Neuronal stem cell (in vitro differentiated cells): ENCODE data around the gene FOXF2.

Experiments
- DNase-seq: peaks from one replicate; pipeline ENCODE4 v3.0.0-alpha.2; 2013; ENCODE audit warnings: low spot score
- H2AFZ ChIP-seq: one replicate; pipeline ENCODE4 v1.6.1; 2013; ENCODE audit warnings: mild to moderate bottlenecking, low read length, inconsistent platforms
- H2AK5ac ChIP-seq: 2 replicates; pipeline ENCODE4 v1.6.1; 2013; ENCODE audit warnings: low read depth, mild to moderate bottlenecking, inconsistent platforms, low read length, moderate library complexity, mixed read lengths
- H2BK120ac ChIP-seq: 2 replicates; pipeline ENCODE4 v1.6.1; 2013; ENCODE audit warnings: low read depth, mild to moderate bottlenecking, inconsistent platforms, low read length, moderate library complexity, mixed read lengths
- H2BK12ac ChIP-seq: one replicate; pipeline ENCODE4 v1.6.1; 2013; ENCODE audit warnings: low read length, inconsistent platforms
- H2BK15ac ChIP-seq: 2 replicates; pipeline ENCODE4 v1.6.1; 2013; ENCODE audit warnings: mild to moderate bottlenecking, low read length, inconsistent platforms, mixed read lengths
- H2BK5ac ChIP-seq: one replicate; pipeline ENCODE4 v1.6.1; 2013; ENCODE audit warnings: inconsistent platforms, mild to moderate bottlenecking, low read length, moderate library complexity
- H3K14ac ChIP-seq: one replicate; pipeline ENCODE4 v1.6.1; 2013; ENCODE audit warnings: low read length, inconsistent platforms
- H3K18ac ChIP-seq: 2 replicates; pipeline ENCODE4 v1.6.1; 2013; ENCODE audit warnings: low read length, inconsistent platforms
- H3K23ac ChIP-seq: 2 replicates; pipeline ENCODE4 v1.6.1; 2013; ENCODE audit warnings: low read depth, mild to moderate bottlenecking, mixed read lengths, low read length, inconsistent platforms; ENCODE audit not compliant: poor library complexity
- H3K27ac ChIP-seq: replicated peaks from 3 replicates; pipeline ENCODE4 v1.5.1; 2013; ENCODE audit warnings: low read length, inconsistent platforms
- H3K27me3 ChIP-seq, 3 experiments: 2 replicates each; pipeline ENCODE4 v1.6.1; 2013; ENCODE audit warnings: low read length in 3 of 3, mild to moderate bottlenecking in 2 of 3, inconsistent platforms in 1 of 3, low read depth in 1 of 3, mixed read lengths in 1 of 3, moderate library complexity in 1 of 3; ENCODE audit not compliant: control insufficient read depth in 3 of 3, insufficient read depth in 3 of 3
- H3K36me3 ChIP-seq, 2 donors: replicated peaks in 1 of 2; 2 replicates each; pipeline ENCODE4 v1.6.1; 2013; ENCODE audit warnings: low read length in 2 of 2; ENCODE audit not compliant: control insufficient read depth in 2 of 2, insufficient read depth in 2 of 2
- H3K4ac ChIP-seq: 2 replicates; pipeline ENCODE4 v1.6.1; 2013; ENCODE audit warnings: inconsistent platforms, mild to moderate bottlenecking, low read length, moderate library complexity
- H3K4me1 ChIP-seq, 2 donors: 1 replicate in 1 of 2; 2 replicates in 1 of 2; pipeline ENCODE4 v1.6.1; 2013; ENCODE audit warnings: low read length in 2 of 2, low read depth in 1 of 2; ENCODE audit not compliant: control insufficient read depth in 2 of 2, insufficient read depth in 1 of 2
- H3K4me2 ChIP-seq: one replicate; pipeline ENCODE4 v1.6.1; 2013; ENCODE audit warnings: mild to moderate bottlenecking, low read length, inconsistent platforms; ENCODE audit not compliant: insufficient read depth, poor library complexity, severe bottlenecking
- H3K4me3 ChIP-seq, 2 donors: 2 replicates each; pipeline ENCODE4 v1.5.1; 2013; ENCODE audit warnings: low read length in 2 of 2, mild to moderate bottlenecking in 2 of 2, inconsistent platforms in 1 of 2, moderate library complexity in 1 of 2
- H3K79me1 ChIP-seq: one replicate; pipeline ENCODE4 v1.6.1; 2013; ENCODE audit warnings: low read depth, mild to moderate bottlenecking, inconsistent platforms, low read length, moderate library complexity
- H3K9ac ChIP-seq: one replicate; pipeline ENCODE4 v1.6.1; 2013; ENCODE audit warnings: mild to moderate bottlenecking, low read depth, low read length, inconsistent platforms; ENCODE audit not compliant: poor library complexity
- H3K9me3 ChIP-seq, 2 donors: replicated peaks in 1 of 2; 2 replicates each; pipeline versions ENCODE3 to v1.6.1; 2013; ENCODE audit warnings: low read length in 2 of 2, mild to moderate bottlenecking in 2 of 2, inconsistent platforms in 1 of 2, low read depth in 1 of 2, mixed read lengths in 1 of 2, moderate library complexity in 1 of 2; ENCODE audit not compliant: control insufficient read depth in 2 of 2, insufficient read depth in 1 of 2
- H4K8ac ChIP-seq: one replicate; pipeline ENCODE4 v1.6.1; 2013; ENCODE audit warnings: low read depth, mild to moderate bottlenecking, inconsistent platforms, low read length, moderate library complexity
- H4K91ac ChIP-seq: one replicate; pipeline ENCODE4 v1.6.1; 2013; ENCODE audit warnings: low read length, low read depth, mild to moderate bottlenecking, inconsistent platforms; ENCODE audit not compliant: poor library complexity
- WGBS, 2 donors: extraction: QIAGEN DNeasy Blood & Tissue Kit; methylation state at CpG; one replicate each; pipeline ENCODE4 v1.1.7; 2013; ENCODE audit warnings: missing lambda C conversion rate in 2 of 2, mixed read lengths in 1 of 2; ENCODE audit not compliant: insufficient read length in 2 of 2, insufficient replicate concordance in 1 of 2; ENCODE audit errors: extremely low coverage in 2 of 2; 5-methylcytosine and 5-hydroxymethylcytosine counted together

FOXF2 gene

DNA sequence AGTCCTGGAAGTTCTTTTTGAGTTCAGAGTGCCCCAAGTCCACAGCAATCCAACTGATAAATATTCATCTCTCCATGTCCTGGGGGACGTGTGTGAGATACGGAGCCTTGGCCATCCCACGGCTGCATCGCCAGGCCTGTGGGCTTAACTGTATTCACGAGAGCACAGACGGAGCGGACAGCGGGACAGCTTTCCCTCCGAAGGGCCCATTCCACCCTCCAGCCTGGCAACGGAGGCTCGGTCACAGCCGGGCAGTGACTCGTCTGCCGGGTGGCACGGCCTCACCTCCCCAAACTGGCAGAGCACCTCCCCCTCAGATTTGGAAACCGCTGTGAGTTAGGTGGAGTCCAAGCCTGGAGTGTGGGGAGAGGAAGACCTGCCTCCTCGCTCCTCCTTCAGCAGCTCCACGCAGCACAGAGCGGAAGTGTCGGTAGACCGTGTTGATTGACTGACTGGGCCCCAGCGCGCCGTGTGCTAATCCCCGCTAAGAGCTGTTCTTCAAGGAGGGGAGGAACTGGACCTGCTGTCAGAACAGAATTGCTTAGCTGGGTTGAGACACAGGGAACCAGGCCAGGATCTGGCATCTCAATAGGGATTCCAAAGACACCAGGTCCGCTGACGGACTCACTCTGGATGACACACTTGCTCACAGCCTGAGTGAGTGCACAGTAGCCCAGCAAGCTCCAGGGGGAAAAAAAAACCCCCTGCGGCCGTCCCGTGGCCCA, 10.9 kb downstream of the FOXF2 start:
- Histone ChIP-seq H2AFZ (no peak overlapping the region), H2BK12ac (no peak overlapping the region), H3K27ac (no peak overlapping the region), H2BK15ac (peak overlapping the region; percentile 35), H3K23ac (peak overlapping the region; percentile 36), H3K27me3 (peaks cover 3 to 22% (median 11%) of the 10 kb centered on the region in 3 experiments), H4K8ac (no peak overlapping the region), H3K14ac (peak overlapping the region; percentile 40), H3K9ac (no peak overlapping the region), H3K79me1 (no peaks in the 10 kb centered on the region), H2BK120ac (no peak overlapping the region), H4K91ac (no peak overlapping the region), H3K4ac (no peak overlapping the region), H3K18ac (peak overlapping the region; percentile 64), H2BK5ac (no peak overlapping the region), H3K9me3 (no peaks in the 10 kb centered on the region), H3K4me3 (no peak overlapping the region), H3K36me3 (no peaks in the 10 kb centered on the region), H3K4me2 (no peak overlapping the region), H2AK5ac (peak overlapping the region; percentile 39), H3K4me1 (no peaks in the 10 kb centered on the region)
- WGBS, 2 donors = no CpG with 5 or more reads among the region's 30 CpGs
- DNase-seq = no peak

DNA sequence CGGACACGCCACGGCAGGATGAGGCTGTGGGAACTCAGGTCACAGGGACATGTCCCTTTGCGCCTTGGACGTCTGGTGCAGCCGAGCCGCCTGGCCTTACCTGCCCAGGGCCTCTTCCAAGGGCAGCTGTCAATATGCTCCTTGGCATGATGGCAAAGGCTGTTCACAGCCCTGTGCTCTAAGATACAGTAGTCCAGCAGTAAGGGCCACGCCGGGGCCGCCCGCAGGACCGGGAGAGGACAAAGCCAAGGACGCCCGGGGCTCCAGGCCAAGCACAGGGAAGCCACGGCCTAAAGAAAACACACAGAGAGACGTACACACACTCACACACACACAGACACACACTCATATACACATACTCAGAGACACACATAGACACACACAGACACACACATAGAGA, 13.0 kb downstream of the FOXF2 start:
- no CpG with 5 or more reads among the region's 16 CpGs for WGBS, 2 donors
- Histone ChIP-seq H2BK15ac (no peak overlapping the region), H3K4me2 (no peak overlapping the region), H3K27ac (no peak overlapping the region), H3K4me3 (peak overlapping the region in 1 of 2 donors; percentile 37), H3K9me3 (no peaks in the 10 kb centered on the region), H3K79me1 (no peaks in the 10 kb centered on the region), H2BK120ac (no peak overlapping the region), H2AK5ac (peak overlapping the region; percentile 32), H3K23ac (no peak overlapping the region), H3K14ac (no peak overlapping the region), H4K91ac (peak overlapping the region; percentile 59), H4K8ac (no peak overlapping the region), H3K27me3 (peaks cover 0 to 6% (median 0%) of the 10 kb centered on the region in 3 experiments), H3K9ac (peak overlapping the region; percentile 60), H2BK12ac (no peak overlapping the region), H3K4me1 (no peaks in the 10 kb centered on the region), H3K4ac (no peak overlapping the region), H3K18ac (peak overlapping the region; percentile 63), H2BK5ac (no peak overlapping the region), H3K36me3 (no peaks in the 10 kb centered on the region), H2AFZ (no peak overlapping the region)
- DNase-seq = no peak

DNA sequence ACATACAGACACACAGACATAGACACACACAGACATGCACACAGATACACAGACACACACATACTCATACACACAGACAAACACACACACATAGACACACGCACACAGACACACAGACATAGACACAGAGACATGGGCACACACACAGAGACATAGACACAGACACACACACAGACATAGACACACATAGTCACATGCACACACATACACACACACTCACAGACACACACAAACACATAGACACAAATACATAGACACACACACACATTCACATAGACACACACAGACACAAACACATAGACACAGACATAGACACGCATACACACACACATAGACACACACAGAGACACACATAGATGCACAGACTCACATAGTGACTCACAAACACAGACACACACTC, 13.5 kb downstream of the FOXF2 start:
- Histone ChIP-seq H3K4me1 (no peaks in the 10 kb centered on the region), H2BK5ac (no peak overlapping the region), H3K79me1 (no peaks in the 10 kb centered on the region), H2AFZ (no peak overlapping the region), H3K4ac (no peak overlapping the region), H3K27me3 (peaks cover 0 to 5% (median 0%) of the 10 kb centered on the region in 3 experiments), H3K9me3 (no peaks in the 10 kb centered on the region), H4K8ac (no peak overlapping the region), H3K23ac (no peak overlapping the region), H3K4me2 (no peak overlapping the region), H3K14ac (no peak overlapping the region), H2BK15ac (no peak overlapping the region), H2BK12ac (no peak overlapping the region), H3K4me3 (peak overlapping the region in 1 of 2 donors; percentile 43), H4K91ac (no peak overlapping the region), H3K18ac (no peak overlapping the region), H3K36me3 (no peaks in the 10 kb centered on the region), H3K27ac (no peak overlapping the region), H3K9ac (no peak overlapping the region), H2AK5ac (no peak overlapping the region), H2BK120ac (no peak overlapping the region)
- WGBS, 2 donors = no CpG with 5 or more reads among the region's 2 CpGs
- DNase-seq = no peak

DNA sequence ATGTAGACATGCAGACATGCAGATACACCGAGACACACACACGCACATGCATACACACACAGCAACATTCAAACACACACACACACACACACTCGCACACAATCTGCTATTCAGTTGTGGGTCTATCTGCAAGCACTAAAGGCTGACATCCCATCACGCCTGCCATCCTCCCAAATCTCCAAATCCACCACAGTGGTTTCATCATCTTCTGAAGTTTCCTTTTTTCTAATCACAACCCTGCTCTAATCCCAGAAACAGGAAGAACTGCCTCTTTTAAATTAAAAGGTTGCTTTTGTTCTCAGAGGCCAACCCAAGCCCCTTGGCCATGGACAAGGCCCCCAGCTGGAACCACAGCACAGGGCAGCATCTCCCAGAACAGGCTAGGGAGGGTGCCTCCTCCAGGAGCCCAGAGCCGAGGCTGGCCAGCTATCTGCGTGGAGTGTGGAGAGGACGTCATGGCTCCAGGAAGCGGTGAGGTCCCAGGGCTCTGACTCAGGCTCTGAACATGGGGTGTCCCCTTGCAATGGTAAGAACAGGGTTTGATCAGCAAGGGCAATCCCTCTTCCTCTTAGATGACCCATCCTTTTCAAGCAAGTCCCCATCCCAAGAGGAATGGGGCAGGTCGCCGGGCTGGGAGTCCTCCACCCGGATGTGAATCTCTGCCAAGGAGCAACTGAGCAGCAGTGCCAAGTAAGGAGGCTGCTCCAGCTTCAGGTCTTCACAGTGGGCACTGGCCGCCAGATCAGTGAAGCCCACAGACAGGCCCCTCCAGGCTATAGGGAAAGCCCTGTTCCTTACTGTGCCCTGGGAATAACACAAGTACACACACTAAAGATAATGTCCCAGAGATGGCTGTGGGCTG, 14.7 kb downstream of the FOXF2 start:
- Histone ChIP-seq H3K18ac (peak overlapping the region; percentile 21), H3K4ac (no peak overlapping the region), H3K9me3 (no peaks in the 10 kb centered on the region), H2AFZ (peak overlapping the region; percentile 18), H3K9ac (peak overlapping the region; percentile 9), H2BK5ac (no peak overlapping the region), H2BK120ac (no peak overlapping the region), H3K4me2 (no peak overlapping the region), H3K14ac (no peak overlapping the region), H3K36me3 (no peaks in the 10 kb centered on the region), H4K91ac (no peak overlapping the region), H3K4me1 (peaks cover 0 to 2% of the 10 kb centered on the region in 2 donors), H3K27me3 (no peaks in the 10 kb centered on the region), H3K23ac (no peak overlapping the region), H3K27ac (no peak overlapping the region), H2AK5ac (no peak overlapping the region), H3K79me1 (no peaks in the 10 kb centered on the region), H3K4me3 (peak overlapping the region in 1 of 2 donors; percentile 53), H4K8ac (no peak overlapping the region), H2BK15ac (no peak overlapping the region), H2BK12ac (no peak overlapping the region)
- WGBS, 2 donors = no CpG with 5 or more reads among the region's 12 CpGs
- DNase-seq = no peak
